HL-60 (cell line): ENCODE results near the gene TMEM229A.

Experiments
- DNase-seq, 2 experiments: peaks; one replicate each; pipeline ENCODE4 v3.0.0-alpha.2; 2010 to 2020; ENCODE audit warnings: low read depth in 1 of 2, low spot score in 1 of 2
- H3K27ac ChIP-seq: fragments of 250-450 bp; sonication (Bioruptor Pico); replicated peaks from 2 replicates; pipeline ENCODE4 v1.5.1; 2020; ENCODE audit warnings: mild to moderate bottlenecking, moderate library complexity
- H3K27me3 ChIP-seq: fragments of 250-450 bp; sonication (Bioruptor Pico); 2 replicates; pipeline ENCODE4 v1.5.1; 2021; ENCODE audit warnings: mild to moderate bottlenecking, moderate library complexity; ENCODE audit not compliant: insufficient read depth, poor library complexity, severe bottlenecking
- H3K4me3 ChIP-seq: replicated peaks from 2 replicates; pipeline ENCODE4 v1.5.1; 2011; ENCODE audit warnings: mild to moderate bottlenecking, control low read depth, low read length; ENCODE audit not compliant: insufficient read depth
- GABPA ChIP-seq: IDR thresholded peaks from 2 replicates; pipeline ENCODE4 v1.6.1; 2012; ENCODE audit warnings: low read depth
- POLR2AphosphoS5 ChIP-seq: IDR thresholded peaks from 2 replicates; pipeline ENCODE4 v1.6.1; 2012; ENCODE audit warnings: low read depth
- REST ChIP-seq: IDR thresholded peaks from 2 replicates; pipeline ENCODE4 v1.6.1; 2012; ENCODE audit warnings: low read depth; ENCODE audit not compliant: insufficient replicate concordance
- SPI1 ChIP-seq: IDR thresholded peaks from 2 replicates; pipeline ENCODE4 v1.6.1; 2012; ENCODE audit warnings: low read depth, mild to moderate bottlenecking, borderline replicate concordance
- TF ChIP-seq, protein P1 (sequence below): IDR thresholded peaks from one replicate; pipeline ENCODE4 v1.5.1; 2011; ENCODE audit warnings: low read length, control low read depth, inconsistent platforms; ENCODE audit not compliant: insufficient read depth

TMEM229A gene

DNA sequence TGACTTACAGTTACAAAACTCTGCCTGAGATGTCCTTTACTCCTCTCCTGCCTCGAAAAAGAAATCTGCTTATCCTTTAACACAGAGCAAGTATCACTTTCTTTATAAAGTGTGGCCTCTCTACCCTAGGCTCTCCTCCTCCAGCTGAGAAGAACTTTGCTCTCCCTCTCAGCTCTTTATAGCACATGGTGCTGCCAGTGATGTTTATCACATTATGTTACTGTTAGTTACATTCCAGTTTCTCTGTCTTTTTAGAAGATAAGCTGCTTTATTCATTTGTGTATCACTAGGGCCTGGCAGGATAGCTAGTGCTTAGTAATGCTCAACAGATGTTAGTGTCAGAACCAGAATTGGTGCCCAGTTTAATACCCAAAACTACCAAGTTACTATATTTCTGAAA, 41.1 kb upstream of the TMEM229A start:
- Histone ChIP-seq H3K27me3 (no peaks in the 10 kb centered on the region), H3K27ac (no peak overlapping the region), H3K4me3 (no peak overlapping the region)
- TF ChIP-seq GABPA, result no peak
- TF ChIP-seq REST, result no peak
- TF ChIP-seq, protein P1, sequence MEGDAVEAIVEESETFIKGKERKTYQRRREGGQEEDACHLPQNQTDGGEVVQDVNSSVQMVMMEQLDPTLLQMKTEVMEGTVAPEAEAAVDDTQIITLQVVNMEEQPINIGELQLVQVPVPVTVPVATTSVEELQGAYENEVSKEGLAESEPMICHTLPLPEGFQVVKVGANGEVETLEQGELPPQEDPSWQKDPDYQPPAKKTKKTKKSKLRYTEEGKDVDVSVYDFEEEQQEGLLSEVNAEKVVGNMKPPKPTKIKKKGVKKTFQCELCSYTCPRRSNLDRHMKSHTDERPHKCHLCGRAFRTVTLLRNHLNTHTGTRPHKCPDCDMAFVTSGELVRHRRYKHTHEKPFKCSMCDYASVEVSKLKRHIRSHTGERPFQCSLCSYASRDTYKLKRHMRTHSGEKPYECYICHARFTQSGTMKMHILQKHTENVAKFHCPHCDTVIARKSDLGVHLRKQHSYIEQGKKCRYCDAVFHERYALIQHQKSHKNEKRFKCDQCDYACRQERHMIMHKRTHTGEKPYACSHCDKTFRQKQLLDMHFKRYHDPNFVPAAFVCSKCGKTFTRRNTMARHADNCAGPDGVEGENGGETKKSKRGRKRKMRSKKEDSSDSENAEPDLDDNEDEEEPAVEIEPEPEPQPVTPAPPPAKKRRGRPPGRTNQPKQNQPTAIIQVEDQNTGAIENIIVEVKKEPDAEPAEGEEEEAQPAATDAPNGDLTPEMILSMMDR, result no peak
- no peak for TF ChIP-seq POLR2AphosphoS5
- TF ChIP-seq SPI1, result no peak
- DNase-seq, result no peak

- no peak overlapping the region for H3K4me3 ChIP-seq
- H3K27me3 ChIP-seq, result no peaks in the 10 kb centered on the region
- no peak for DNase-seq
- TF ChIP-seq, protein P1, result no peak
- no peak for TF ChIP-seq SPI1
- no peak for TF ChIP-seq GABPA
- TF ChIP-seq REST, result no peak
- no peak for TF ChIP-seq POLR2AphosphoS5
- no peak overlapping the region for H3K27ac ChIP-seq
Observed at GRCh38 chr7:124073310-124073645, 40.4 kb upstream of the TMEM229A start.

GRCh38 chr7:124072603-124073309, 39.9 kb upstream of the TMEM229A start:
- Histone ChIP-seq H3K27me3 (no peaks in the 10 kb centered on the region), H3K27ac (no peak overlapping the region), H3K4me3 (no peak overlapping the region)
- TF ChIP-seq POLR2AphosphoS5 (no peak), GABPA (no peak), SPI1 (no peak), REST (no peak)
- TF ChIP-seq, protein P1, result no peak
- no peak for DNase-seq
